HG02798 (cell line): Measurements from ENCODE around the gene WBP1.
A peak's percentile ranks its signal among the peaks of the same experiment; 100 is the strongest.
"Not testable (repeated sequence)": the region's sequence is repeated elsewhere in the genome, so short reads cannot be mapped to it uniquely, and the experiment has no call there.

Source experiments
- ATAC-seq: cut with Tn5 transposase; IDR thresholded peaks from one replicate; pipeline ENCODE4 v1.9.1; 2021; ENCODE audit warnings: mild to moderate bottlenecking; ENCODE audit not compliant: unreplicated experiment, poor library complexity

The WBP1 gene

DNA sequence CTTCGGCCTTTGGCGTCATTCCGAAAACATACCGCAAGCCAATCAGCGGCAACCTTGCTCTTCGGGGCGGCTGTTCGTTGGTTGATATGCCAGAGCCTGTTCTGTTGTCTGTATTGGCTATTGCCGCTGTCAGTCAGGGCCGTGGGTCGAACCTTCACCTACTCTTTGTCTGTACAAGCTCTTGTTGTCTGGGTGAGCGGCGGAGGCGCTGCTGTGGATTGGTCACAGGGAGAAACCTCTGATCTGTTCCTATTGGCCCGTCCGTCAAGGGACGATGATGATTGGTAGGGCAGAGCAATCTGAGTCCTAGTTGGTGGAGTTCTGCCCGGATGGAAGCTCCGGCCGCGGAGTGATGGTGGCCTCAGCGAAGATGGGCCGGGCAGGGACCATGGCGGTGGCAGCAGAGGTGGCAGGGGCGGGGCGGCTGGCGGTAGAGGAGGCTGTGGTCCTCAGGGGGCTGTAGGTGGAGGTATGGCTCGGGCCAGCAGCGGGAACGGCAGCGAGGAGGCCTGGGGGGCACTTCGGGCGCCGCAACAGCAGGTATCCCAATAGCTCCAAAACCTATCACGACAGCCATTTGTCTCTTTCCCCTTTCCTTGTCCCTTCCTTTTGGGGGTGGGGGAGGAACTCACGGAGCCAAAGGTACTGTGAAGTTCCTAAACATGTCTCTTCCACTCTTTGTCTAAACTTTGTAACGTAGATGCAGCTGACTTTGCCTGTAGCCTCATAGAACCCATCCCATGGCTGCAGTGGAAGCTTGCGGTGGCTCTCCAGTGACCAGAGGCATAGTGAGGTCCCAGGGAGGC is at the start of gene WBP1:
TSS of gene WBP1 (plus strand) at position 307 of the 806 bp plus-strand sequence. CDS start at position 472, 165 bp downstream.
- ATAC-seq, result peak; percentile 86

DNA sequence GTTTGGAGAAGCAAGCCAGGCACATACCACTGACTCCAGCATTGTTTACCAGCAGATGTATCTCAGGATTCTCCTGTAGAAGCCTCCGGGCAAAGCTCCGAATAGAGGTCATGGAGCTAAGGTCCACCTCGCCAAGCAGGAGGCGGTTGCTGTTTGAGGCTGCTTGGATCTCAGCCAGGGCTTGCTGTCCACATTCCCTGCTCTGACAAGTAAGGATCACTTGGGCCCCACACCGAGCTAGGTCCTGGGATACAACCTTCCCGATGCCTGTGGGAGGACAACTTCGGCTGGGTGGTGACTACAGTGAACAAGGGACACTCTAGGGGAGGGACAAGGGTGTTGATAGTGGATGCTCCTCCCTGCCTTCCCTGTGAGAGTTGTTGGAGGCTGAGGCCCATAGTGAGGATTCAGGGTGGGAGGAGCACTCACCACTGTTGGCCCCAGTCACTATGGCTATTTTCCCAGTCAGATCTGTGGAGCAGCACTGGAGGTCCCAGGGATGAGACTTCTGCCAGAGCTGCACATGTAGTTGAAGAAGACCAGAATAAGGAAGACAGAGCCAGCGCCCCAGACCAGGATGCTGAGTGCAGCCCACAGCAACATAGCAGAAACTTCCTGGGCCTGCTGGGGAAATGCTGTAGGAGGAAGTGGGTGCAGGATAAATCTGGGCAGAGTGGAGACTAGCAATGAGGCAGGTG is 45.1 kb upstream of the WBP1 start:
- no peak for ATAC-seq

DNA sequence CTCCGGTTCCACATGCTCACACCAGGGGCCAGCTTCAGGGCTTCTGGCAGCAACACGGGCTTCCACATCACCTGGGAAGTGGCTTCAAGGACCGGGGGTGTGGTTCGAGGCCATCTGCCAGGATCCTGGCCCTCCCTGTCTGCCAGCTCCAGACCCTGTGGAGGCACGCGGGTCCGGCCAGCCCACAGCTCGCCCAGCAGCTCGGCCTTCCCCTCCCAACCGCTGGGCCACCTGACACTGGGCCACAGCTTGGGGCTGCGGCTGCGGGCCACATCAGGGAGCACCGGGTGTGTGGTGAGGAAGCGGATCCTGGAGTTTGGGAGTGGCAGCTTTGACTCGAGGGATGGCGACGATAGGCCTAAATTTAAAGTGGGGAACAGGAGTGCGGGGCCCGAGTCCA is 43.8 kb upstream of the WBP1 start:
- ATAC-seq, result no peak

DNA sequence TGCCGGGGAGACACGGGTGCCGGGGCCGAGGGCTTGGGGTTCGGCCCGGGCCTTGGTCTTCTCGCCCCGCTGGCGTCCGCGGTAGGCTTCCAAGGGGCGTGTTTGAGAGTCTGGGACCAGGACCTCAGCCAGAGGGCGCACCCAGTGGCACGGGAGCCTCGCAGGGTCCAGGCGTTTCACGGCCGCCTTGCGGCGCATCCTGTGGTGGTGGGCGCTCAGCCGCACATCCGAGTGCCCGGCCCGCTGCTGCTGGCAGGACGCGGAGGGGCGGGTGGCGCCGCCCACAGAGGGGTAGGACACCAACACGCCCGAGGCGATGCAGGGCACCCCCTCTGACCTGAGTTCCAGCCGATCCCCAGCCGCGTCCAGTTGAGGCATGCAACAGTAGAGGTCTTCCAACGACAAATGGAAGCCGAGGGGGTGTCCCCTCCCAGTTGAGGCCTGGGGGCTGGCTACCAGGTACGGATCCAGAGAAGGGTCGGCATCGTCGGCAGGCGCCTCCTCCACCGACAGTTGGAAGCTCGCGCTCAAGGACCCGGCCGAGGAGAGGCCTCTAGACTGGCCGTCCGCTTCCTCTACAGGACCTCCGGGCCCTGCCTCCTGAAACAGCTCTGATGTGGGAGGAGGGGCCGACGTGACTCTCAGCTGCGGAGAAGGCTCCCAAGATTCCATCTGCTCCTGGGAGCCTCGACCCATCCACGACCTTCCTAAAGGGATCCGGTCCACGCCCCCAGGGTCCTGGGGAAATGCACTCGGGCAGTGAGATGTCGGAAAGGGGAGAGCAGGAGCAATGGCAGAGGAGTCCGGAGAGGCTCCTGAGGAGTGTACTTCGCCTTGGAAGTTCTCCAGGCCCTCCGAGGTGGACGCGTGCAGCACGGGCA is 43.1 kb upstream of the WBP1 start:
- ATAC-seq, result no peak

DNA sequence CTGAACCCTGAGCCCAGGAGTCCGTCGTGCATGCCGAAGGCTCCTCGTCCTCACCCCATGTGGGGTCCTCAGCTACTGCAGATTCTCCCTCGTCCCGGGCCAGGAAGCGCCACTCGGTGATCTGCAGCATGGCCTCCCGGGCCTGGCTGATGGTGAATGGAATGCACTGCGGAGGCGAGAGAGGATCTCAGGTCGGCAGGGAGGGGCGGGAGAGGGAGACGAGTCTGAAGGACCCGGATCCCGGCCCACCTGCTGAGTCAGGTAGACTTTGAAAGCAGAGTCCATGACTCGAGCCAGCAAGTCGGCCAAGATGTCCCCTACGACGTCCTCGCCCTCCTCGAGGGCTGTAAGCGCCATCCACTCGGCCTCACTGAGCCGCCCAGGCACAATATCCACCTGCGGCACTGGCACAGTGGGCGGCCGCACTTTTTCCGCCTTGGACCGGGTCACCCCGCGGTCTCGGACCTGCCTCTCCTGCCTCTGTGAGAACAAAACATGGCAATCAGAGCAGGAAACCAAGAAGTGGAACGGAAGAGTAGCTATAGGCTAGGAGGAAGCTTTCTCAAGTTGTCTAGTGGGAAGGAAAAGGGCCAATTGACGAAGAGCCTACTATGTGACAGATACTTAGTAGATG is 42.4 kb upstream of the WBP1 start:
- no peak for ATAC-seq

- ATAC-seq, result no peak
These were observed 41.5 kb upstream of the WBP1 start for GRCh38 chr2:74416778-74417177.

GRCh38 chr2:74417197-74417596 is 41.0 kb upstream of the WBP1 start:
- ATAC-seq, result no peak

DNA sequence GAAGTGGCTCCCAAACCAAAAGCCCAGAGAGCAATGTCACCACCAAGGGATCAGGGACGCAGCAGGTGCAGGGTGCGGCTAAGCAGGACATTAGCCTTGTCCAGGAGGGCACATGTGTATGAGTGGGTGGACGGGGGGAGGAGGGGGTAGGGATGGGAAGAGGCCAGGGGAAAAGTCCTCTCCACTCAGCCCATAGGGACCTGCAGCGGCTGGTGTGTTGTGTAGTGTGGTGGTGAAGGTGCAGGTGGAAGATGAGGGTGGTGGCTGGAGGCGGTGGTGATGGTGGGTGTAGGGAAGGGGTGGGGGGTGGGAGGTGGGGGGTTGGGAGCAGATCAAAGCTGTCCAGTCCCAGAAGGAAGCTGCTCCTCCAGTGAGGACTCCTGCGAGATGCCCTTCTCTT is 40.5 kb upstream of the WBP1 start:
- ATAC-seq, result no peak

- ATAC-seq, result no peak
These were observed 39.9 kb upstream of the WBP1 start for GRCh38 chr2:74418312-74418711.

GRCh38 chr2:74419345-74419744 is 38.9 kb upstream of the WBP1 start:
- ATAC-seq, result no peak

GRCh38 chr2:74420006-74420405 is 38.2 kb upstream of the WBP1 start:
- ATAC-seq, result no peak

DNA sequence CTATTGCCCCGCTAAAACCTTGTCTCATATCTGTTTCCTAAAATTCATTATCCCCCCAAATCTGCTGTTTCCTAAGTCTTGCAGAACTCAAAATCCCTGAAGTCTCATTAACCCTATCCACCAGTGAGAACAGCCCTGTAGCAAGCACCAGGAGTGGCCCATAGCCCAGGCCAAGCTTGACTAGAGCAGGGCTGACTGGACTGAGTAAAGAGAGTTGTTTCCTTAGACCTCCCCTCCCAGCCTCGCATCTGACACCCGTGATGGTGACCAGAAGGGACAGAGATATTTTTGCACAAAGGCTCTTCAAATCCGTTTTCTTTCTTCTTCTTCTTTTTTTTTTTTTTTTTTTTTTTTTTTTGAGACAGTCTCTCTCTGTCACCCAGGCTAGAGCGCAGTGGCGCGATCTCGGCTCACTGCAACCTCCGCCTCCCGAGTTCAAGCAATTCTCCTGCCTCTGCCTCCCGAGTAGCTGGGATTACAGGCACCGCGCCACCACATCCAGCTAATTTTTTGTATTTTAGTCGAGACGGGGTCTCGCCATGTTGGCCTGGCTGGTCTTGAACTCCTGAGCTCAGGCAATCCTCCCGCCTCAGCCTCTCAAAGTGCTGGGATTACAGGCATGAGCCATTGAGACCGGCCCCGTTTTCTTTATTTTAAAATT is 37.7 kb upstream of the WBP1 start:
- not testable (repeated sequence) for ATAC-seq

DNA sequence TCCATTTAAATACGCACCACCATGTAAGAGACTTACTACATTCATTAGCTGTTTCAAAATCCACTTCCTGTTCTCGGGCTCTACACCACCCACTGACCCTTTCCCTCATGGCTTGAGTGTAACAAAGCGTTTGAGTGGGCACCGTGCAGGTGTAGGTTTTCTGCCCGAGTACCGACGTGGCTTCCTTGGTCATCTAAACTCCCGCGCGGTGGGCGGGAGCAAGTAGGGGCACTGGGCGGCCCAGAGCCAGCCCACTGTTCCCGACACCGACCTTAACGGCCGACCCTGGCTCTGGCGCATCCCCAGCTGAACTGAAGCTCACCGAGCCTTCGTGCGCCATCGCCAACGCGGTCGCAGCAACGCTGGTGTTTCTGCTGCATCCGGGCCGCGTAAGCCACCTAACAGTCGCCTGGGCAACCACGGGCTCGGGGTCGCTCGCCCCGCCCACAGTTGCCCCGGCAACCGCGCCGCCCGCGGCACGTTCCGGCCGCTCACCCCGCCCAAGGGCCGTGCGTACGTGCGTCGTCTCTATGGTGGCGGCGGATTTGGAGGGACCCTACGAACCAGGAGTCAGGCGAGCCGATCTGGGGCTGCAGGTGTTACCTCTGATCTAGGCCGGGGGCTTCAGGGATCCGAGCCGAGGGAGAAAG is 36.9 kb upstream of the WBP1 start, which contains the start of the genes C2orf81 and WDR54:
TSS of gene C2orf81 (minus strand) at position 399 of the 650 bp plus-strand sequence. CDS start at position 340, 59 bp downstream.
TSS of gene WDR54 (plus strand) at position 510 of the 650 bp plus-strand sequence. CDS start 424 bp downstream, outside the sequence.
- peak; percentile 97 for ATAC-seq

DNA sequence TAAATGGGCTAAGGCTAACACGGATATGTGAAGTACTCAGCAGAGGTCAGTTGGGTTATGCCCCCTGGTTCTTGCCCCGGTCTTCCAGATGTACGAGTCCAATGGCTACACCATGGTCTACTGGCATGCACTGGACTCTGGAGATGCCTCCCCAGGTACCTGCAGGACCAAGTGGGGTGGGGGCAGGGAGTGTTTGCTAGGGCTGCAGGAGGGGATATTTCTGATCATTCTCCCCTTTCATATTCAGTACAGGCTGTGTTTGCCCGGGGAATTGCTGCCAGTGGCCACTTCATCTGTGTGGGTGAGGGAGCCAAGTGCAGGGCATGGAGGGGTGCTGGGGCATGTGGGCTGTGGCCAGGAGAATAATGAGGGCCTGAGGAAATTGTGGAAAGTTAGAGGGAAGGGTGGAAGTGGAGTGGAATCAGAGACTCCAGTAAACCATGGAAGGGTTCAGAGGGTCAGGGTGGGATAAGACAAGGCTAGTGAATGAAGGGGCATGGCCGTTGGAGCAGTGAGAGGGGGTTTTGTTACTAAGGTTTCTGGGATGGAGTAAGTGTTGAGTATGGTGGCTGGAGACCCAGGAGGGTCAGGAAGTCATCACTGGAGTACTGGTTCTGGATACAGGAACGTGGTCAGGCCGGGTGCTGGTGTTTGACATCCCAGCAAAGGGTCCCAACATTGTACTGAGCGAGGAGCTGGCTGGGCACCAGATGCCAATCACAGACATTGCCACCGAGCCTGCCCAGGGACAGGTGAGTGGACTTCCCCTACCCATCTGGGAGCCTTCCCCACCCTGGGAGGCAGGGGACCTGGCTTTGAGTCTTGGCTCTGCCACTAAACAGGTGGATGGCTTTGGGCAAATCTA is 34.8 kb upstream of the WBP1 start:
- ATAC-seq, result no peak

GRCh38 chr2:74424139-74424992 is 33.9 kb upstream of the WBP1 start:
- no peak for ATAC-seq

DNA sequence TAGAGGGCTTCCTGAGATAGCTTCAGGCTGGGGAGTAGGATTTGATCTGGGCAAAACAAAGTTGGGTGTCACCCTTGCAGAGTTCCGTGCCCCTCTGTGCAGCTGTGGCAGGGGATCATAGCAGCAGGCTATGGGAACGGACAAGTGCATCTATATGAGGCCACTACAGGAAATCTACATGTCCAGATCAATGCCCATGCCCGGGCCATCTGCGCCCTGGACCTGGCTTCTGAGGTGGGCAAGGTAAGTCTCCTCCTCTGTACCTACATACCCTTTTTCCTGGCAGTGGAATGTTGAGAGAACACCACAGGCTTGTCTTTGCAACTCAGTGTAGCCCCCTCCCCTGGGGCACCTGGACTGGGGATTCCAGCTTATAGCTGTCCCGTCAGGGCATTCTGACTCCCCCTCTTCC is 33.2 kb upstream of the WBP1 start:
- no peak for ATAC-seq

GRCh38 chr2:74425523-74425922 is 32.7 kb upstream of the WBP1 start:
- ATAC-seq, result no peak
